T follicular helper cell (primary cell): Measurements from ENCODE around the gene CFAP46.

Source experiments
- DNase-seq: peaks from one replicate; pipeline ENCODE4 v3.0.0-alpha.2; 2020; ENCODE audit warnings: low read depth

The CFAP46 gene

GRCh38 chr10:132861884-132862461 lies 80.4 kb downstream of the CFAP46 start:
- DNase-seq = no peak

GRCh38 chr10:132861116-132861691 lies 81.2 kb downstream of the CFAP46 start:
- DNase-seq = no peak

GRCh38 chr10:132860532-132860931 lies 81.8 kb downstream of the CFAP46 start:
- DNase-seq = no peak

- no peak for DNase-seq
Observed at GRCh38 chr10:132859084-132859855, 83.1 kb downstream of the CFAP46 start.

GRCh38 chr10:132858121-132859081 lies 84.0 kb downstream of the CFAP46 start:
- DNase-seq = no peak

GRCh38 chr10:132856869-132857524 lies 85.4 kb downstream of the CFAP46 start:
- no peak for DNase-seq

GRCh38 chr10:132855889-132856288 lies 86.5 kb downstream of the CFAP46 start:
- DNase-seq = no peak

- no peak for DNase-seq
Observed at GRCh38 chr10:132851451-132851850, 90.9 kb downstream of the CFAP46 start.

GRCh38 chr10:132850896-132851295 lies 91.5 kb downstream of the CFAP46 start:
- DNase-seq = no peak

GRCh38 chr10:132850246-132850645 lies 92.1 kb downstream of the CFAP46 start:
- DNase-seq = no peak

- no peak for DNase-seq
Observed at GRCh38 chr10:132849546-132850031, 92.8 kb downstream of the CFAP46 start.

- DNase-seq = no peak
Observed at GRCh38 chr10:132848951-132849545, 93.3 kb downstream of the CFAP46 start.

- DNase-seq = no peak
Observed at GRCh38 chr10:132848291-132848701, 94.1 kb downstream of the CFAP46 start.

GRCh38 chr10:132847856-132848255 lies 94.5 kb downstream of the CFAP46 start:
- DNase-seq = no peak

GRCh38 chr10:132847416-132847777 lies 95.0 kb downstream of the CFAP46 start:
- no peak for DNase-seq

- no peak for DNase-seq
Observed at GRCh38 chr10:132846631-132847415, 95.5 kb downstream of the CFAP46 start.

- no peak for DNase-seq
Observed at GRCh38 chr10:132845780-132846595, 96.4 kb downstream of the CFAP46 start.

- DNase-seq = no peak
Observed at GRCh38 chr10:132845041-132845551, 97.3 kb downstream of the CFAP46 start.
